ENCODE measurements around the gene NETO2. TPM values are rescaled to one million over a fixed set of nuclear protein-coding genes. Genes with fewer than 3 reads are reported as not detected.

The NETO2 gene
- polyA plus RNA-seq, 1 donor from 2014 or later: 101 TPM

DNA sequence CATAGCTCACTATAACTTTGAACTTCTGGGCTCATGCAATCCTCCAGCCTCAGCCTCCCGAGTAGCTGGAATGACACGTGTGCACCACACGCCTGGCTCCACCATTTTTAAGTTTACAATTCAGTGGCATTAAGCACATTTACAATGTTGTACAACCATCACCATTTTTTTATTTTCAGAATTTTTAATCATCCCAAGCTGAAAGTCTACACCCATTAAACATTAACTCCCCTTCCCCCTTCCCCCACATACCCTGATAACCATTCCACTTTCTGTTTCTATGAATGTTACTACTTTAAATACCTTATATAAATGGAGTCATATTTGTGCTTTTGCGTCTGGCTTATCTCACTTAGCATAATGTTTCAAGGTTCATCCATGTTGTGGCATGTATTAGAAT, 18.0 kb downstream of the NETO2 start:
- H3K9me2 ChIP-seq (ENCODE audit: insufficient read depth, low read length): no peaks in the 10 kb centered on the region
- TF ChIP-seq RAD21 (conservative IDR thresholded peaks at IDR 0.05): no peak
- TF ChIP-seq SMC3 (conservative IDR thresholded peaks at IDR 0.05; ENCODE audit: poor library complexity): no peak
- no peak for TF ChIP-seq EZH2 (IDR thresholded peaks at IDR 0.05; ENCODE audit: borderline replicate concordance, insufficient read depth, low read length, poor library complexity, severe bottlenecking)
- H3K27me3 ChIP-seq (ENCODE audit: insufficient read depth, low read depth, low read length): no peaks in the 10 kb centered on the region
- H3K4me3 ChIP-seq (ENCODE audit: low read length): no peak overlapping the region
- H3K9ac ChIP-seq (ENCODE audit: low read length): no peak overlapping the region
- H2AFZ ChIP-seq (ENCODE audit: low read depth, low read length): no peak overlapping the region
- no peak overlapping the region for H3K27ac ChIP-seq (ENCODE audit: low read length)
- H3K9me3 ChIP-seq (ENCODE audit: low read length): no peaks in the 10 kb centered on the region
- peaks cover 31% of the 10 kb centered on the region for H3K36me3 ChIP-seq (ENCODE audit: insufficient read depth, low read length)
- H3K79me2 ChIP-seq (replicated peaks; ENCODE audit: insufficient read depth, low read length): peaks cover 10% of the 10 kb centered on the region
- H3K4me2 ChIP-seq (ENCODE audit: low read length): no peak overlapping the region
- no peaks in the 10 kb centered on the region for H4K20me1 ChIP-seq (ENCODE audit: insufficient read depth)
- no peaks in the 10 kb centered on the region for H3F3A ChIP-seq (ENCODE audit: insufficient read depth, low read length, poor library complexity, severe bottlenecking)

DNA sequence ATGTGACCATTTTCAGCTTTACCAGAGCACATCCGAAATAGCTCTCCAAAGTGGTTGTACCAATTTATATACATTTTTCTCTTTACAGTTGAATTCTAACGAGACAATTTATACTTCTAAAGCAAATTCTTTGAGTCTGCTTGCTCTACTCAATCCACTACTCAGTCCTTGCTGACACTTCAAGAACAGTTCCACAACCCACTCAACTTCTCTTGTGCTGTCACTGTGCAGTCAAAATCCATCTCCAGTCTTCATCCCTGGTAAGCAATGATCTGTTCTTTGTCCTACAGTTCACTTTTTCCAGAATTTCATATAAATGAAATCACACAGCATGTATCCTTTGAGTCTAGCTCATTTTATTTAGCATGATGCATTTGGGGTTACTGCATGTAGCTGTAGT, 30.6 kb downstream of the NETO2 start:
- Histone ChIP-seq H3K36me3 (ENCODE audit: insufficient read depth, low read length) (peaks cover 4% of the 10 kb centered on the region), H4K20me1 (ENCODE audit: insufficient read depth) (no peaks in the 10 kb centered on the region), H3K27ac (ENCODE audit: low read length) (no peak overlapping the region), H3K27me3 (ENCODE audit: insufficient read depth, low read depth, low read length) (no peaks in the 10 kb centered on the region), H3K9ac (ENCODE audit: low read length) (no peak overlapping the region), H3F3A (ENCODE audit: insufficient read depth, low read length, poor library complexity, severe bottlenecking) (no peaks in the 10 kb centered on the region), H3K79me2 (replicated peaks; ENCODE audit: insufficient read depth, low read length) (no peaks in the 10 kb centered on the region), H3K4me3 (ENCODE audit: low read length) (no peak overlapping the region), H3K4me2 (ENCODE audit: low read length) (no peak overlapping the region), H3K9me3 (ENCODE audit: low read length) (no peaks in the 10 kb centered on the region), H2AFZ (ENCODE audit: low read depth, low read length) (no peak overlapping the region), H3K9me2 (ENCODE audit: insufficient read depth, low read length) (no peaks in the 10 kb centered on the region)
- TF ChIP-seq POLR2AphosphoS5 (IDR thresholded peaks at IDR 0.05) (no peak), EP300 (conservative IDR thresholded peaks at IDR 0.05; ENCODE audit: poor library complexity, severe bottlenecking) (no peak), SMC3 (conservative IDR thresholded peaks at IDR 0.05; ENCODE audit: poor library complexity) (no peak), MXI1 (conservative IDR thresholded peaks at IDR 0.05; ENCODE audit: poor library complexity, severe bottlenecking) (no peak), EZH2 (IDR thresholded peaks at IDR 0.05; ENCODE audit: borderline replicate concordance, insufficient read depth, low read length, poor library complexity, severe bottlenecking) (no peak), RAD21 (conservative IDR thresholded peaks at IDR 0.05) (no peak), TAF1 (IDR thresholded peaks at IDR 0.05; ENCODE audit: low read depth) (no peak)
- TF ChIP-seq, protein P1, sequence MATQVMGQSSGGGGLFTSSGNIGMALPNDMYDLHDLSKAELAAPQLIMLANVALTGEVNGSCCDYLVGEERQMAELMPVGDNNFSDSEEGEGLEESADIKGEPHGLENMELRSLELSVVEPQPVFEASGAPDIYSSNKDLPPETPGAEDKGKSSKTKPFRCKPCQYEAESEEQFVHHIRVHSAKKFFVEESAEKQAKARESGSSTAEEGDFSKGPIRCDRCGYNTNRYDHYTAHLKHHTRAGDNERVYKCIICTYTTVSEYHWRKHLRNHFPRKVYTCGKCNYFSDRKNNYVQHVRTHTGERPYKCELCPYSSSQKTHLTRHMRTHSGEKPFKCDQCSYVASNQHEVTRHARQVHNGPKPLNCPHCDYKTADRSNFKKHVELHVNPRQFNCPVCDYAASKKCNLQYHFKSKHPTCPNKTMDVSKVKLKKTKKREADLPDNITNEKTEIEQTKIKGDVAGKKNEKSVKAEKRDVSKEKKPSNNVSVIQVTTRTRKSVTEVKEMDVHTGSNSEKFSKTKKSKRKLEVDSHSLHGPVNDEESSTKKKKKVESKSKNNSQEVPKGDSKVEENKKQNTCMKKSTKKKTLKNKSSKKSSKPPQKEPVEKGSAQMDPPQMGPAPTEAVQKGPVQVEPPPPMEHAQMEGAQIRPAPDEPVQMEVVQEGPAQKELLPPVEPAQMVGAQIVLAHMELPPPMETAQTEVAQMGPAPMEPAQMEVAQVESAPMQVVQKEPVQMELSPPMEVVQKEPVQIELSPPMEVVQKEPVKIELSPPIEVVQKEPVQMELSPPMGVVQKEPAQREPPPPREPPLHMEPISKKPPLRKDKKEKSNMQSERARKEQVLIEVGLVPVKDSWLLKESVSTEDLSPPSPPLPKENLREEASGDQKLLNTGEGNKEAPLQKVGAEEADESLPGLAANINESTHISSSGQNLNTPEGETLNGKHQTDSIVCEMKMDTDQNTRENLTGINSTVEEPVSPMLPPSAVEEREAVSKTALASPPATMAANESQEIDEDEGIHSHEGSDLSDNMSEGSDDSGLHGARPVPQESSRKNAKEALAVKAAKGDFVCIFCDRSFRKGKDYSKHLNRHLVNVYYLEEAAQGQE (IDR thresholded peaks at IDR 0.05; ENCODE audit: borderline replicate concordance): no peak
- TF ChIP-seq, protein P2, sequence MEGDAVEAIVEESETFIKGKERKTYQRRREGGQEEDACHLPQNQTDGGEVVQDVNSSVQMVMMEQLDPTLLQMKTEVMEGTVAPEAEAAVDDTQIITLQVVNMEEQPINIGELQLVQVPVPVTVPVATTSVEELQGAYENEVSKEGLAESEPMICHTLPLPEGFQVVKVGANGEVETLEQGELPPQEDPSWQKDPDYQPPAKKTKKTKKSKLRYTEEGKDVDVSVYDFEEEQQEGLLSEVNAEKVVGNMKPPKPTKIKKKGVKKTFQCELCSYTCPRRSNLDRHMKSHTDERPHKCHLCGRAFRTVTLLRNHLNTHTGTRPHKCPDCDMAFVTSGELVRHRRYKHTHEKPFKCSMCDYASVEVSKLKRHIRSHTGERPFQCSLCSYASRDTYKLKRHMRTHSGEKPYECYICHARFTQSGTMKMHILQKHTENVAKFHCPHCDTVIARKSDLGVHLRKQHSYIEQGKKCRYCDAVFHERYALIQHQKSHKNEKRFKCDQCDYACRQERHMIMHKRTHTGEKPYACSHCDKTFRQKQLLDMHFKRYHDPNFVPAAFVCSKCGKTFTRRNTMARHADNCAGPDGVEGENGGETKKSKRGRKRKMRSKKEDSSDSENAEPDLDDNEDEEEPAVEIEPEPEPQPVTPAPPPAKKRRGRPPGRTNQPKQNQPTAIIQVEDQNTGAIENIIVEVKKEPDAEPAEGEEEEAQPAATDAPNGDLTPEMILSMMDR (IDR thresholded peaks at IDR 0.05; ENCODE audit: poor library complexity, severe bottlenecking): no peak

DNA sequence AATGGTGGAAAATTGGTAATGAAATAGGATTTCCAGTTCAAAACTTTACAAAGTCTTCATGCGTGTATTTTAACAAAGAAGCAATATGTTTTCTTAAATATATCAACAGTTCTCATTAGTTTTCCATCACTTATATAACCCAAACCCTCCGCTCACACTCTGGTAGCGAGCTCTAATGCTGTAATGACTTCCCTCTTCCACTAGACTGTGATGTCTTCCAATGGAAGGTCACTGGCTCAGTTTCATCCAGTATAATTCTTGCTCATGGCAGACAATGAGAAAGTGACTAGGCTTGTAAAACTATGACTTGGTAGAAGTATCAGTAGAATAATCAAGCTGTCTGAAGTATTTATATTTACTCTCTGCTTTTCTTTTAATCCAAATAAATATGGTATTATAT, 32.8 kb downstream of the NETO2 start:
- Histone ChIP-seq H3K4me3 (ENCODE audit: low read length) (no peak overlapping the region), H4K20me1 (ENCODE audit: insufficient read depth) (no peaks in the 10 kb centered on the region), H3F3A (ENCODE audit: insufficient read depth, low read length, poor library complexity, severe bottlenecking) (no peaks in the 10 kb centered on the region), H3K36me3 (ENCODE audit: insufficient read depth, low read length) (peaks cover 7% of the 10 kb centered on the region), H3K79me2 (replicated peaks; ENCODE audit: insufficient read depth, low read length) (no peaks in the 10 kb centered on the region), H2AFZ (ENCODE audit: low read depth, low read length) (no peak overlapping the region), H3K27ac (ENCODE audit: low read length) (no peak overlapping the region), H3K4me2 (ENCODE audit: low read length) (no peak overlapping the region), H3K27me3 (ENCODE audit: insufficient read depth, low read depth, low read length) (no peaks in the 10 kb centered on the region), H3K9ac (ENCODE audit: low read length) (no peak overlapping the region), H3K9me2 (ENCODE audit: insufficient read depth, low read length) (no peaks in the 10 kb centered on the region), H3K9me3 (ENCODE audit: low read length) (no peaks in the 10 kb centered on the region)
- TF ChIP-seq, protein P1 (IDR thresholded peaks at IDR 0.05; ENCODE audit: borderline replicate concordance): no peak
- TF ChIP-seq MXI1 (conservative IDR thresholded peaks at IDR 0.05; ENCODE audit: poor library complexity, severe bottlenecking) (no peak), RAD21 (conservative IDR thresholded peaks at IDR 0.05) (no peak), SMC3 (conservative IDR thresholded peaks at IDR 0.05; ENCODE audit: poor library complexity) (no peak), EZH2 (IDR thresholded peaks at IDR 0.05; ENCODE audit: borderline replicate concordance, insufficient read depth, low read length, poor library complexity, severe bottlenecking) (no peak), EP300 (conservative IDR thresholded peaks at IDR 0.05; ENCODE audit: poor library complexity, severe bottlenecking) (no peak), TAF1 (IDR thresholded peaks at IDR 0.05; ENCODE audit: low read depth) (no peak), POLR2AphosphoS5 (IDR thresholded peaks at IDR 0.05) (no peak)
- TF ChIP-seq, protein P2 (IDR thresholded peaks at IDR 0.05; ENCODE audit: poor library complexity, severe bottlenecking): no peak

All from neural cell (in vitro differentiated cells).